Erythroblast (primary cell): ENCODE measurements around the gene PPP6R2.

Source experiments
- GATA1 ChIP-seq: IDR thresholded peaks from 2 replicates; pipeline ENCODE4 v1.6.1; 2011; ENCODE audit warnings: low read depth, mild to moderate bottlenecking, control low read depth, low read length, moderate library complexity
- POLR2A ChIP-seq: IDR thresholded peaks from 2 replicates; pipeline ENCODE4 v1.6.1; 2011; ENCODE audit warnings: mild to moderate bottlenecking, low read length

DNA sequence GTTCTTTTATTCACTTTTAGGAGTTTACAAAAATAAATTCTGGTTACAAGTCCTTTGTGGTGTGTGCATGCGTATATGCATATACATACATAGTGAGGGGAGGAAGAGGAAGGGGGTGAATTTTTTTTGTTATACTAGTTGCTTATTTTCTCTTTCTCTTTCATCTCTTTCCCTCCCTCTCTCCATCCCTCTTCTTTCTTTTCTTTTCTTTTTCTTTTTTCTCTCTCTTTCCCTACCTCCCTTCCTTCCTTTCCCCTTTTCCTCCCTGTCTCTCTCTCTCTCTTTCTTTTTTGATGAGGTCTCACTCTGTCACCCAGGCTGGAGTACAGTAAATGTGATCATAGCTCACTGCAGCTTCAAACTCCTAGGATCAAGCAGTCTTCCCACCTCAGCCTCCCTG lies 14.1 kb downstream of the PPP6R2 start:
- TF ChIP-seq POLR2A (no peak), GATA1 (no peak)
